Measurements from ENCODE around the gene HASPIN. TPM values are rescaled to one million over a fixed set of nuclear protein-coding genes. Genes with fewer than 3 reads are reported as not detected.

Gene HASPIN
- total and polyA plus RNA-seq, 2 of the 8 experiments (the other 6 are each of a cell fraction or from before 2014, with no cell fraction given): 7.8 to 29.5 TPM

- FAIRE-seq (no peak), DNase-seq (ENCODE audit: low read depth in 1 of 2, low spot score in 2 of 2) (no peak)
- H3K4me3 ChIP-seq (ENCODE audit: extremely low read depth in 1 of 4, insufficient read depth in 2 of 4, low read depth in 3 of 4, low read length in 4 of 4): peak overlapping the region; percentile 67 to 84 (median 75)
- peaks cover 12% of the 10 kb centered on the region for H3K23me2 ChIP-seq (ENCODE audit: low read depth, low read length)
- peak overlapping the region; percentile 36 for H3K56ac ChIP-seq (replicated peaks; ENCODE audit: insufficient read length, low read depth, low read length)
- ChIA-PET CTCF (ENCODE audit: partially characterized antibody) (interaction anchor here (1.1 to 9.3 kb wide), 3 partner anchors 13 to 87 kb away, joined by 3 to 72 read pairs (median 10); no protein-coding TSS in a partner anchor), POLR2A (ENCODE audit: partially characterized antibody) (interaction anchor here (0.6 to 3.9 kb wide), 9 partner anchors 10 to 54 kb away, joined by 3 to 15 read pairs (median 4); partner anchors contain the start of gene P2RX5)
- H3K27me3 ChIP-seq (replicated peaks in 1 of 4; ENCODE audit: control insufficient read depth in 3 of 4, extremely low read depth in 1 of 4, insufficient read depth in 3 of 4, low read length in 3 of 4): no peaks in the 10 kb centered on the region
- H3K23ac ChIP-seq (ENCODE audit: insufficient read length): no peak overlapping the region
- H4K8ac ChIP-seq (ENCODE audit: extremely low read depth, insufficient read depth, low read length): peak overlapping the region; percentile 95; the same call in 1 of the 2 replicates
- H2AFZ ChIP-seq (ENCODE audit: low read length): no peak overlapping the region
- H3K4ac ChIP-seq (replicated peaks; ENCODE audit: insufficient read length, low read depth, low read length): no peak overlapping the region
- no peak overlapping the region for H2BK12ac ChIP-seq (ENCODE audit: low read depth, low read length)
- H3K14ac ChIP-seq (ENCODE audit: insufficient read length): no peak overlapping the region
- H3K79me2 ChIP-seq (ENCODE audit: control insufficient read depth in 1 of 2, insufficient read depth in 2 of 2, low read length in 2 of 2): peaks cover 10 to 42% of the 10 kb centered on the region in 2 experiments
- H4K5ac ChIP-seq (ENCODE audit: insufficient read length, low read depth, low read length): peak overlapping the region; percentile 21
- whole genome bisulfite sequencing, 2 experiments (ENCODE audit: extremely low coverage in 1 of 2, insufficient coverage in 1 of 2, insufficient read length in 1 of 2, insufficient replicate concordance in 2 of 2, low coverage in 1 of 2, low lambda C conversion rate in 2 of 2, missing lambda C conversion rate in 1 of 2): 24% methylated on average over 25 of the region's 27 CpGs; no CpG with 5 or more reads in 1 of the 2 experiments
- H4K20me1 ChIP-seq (replicated peaks in 1 of 2; ENCODE audit: control insufficient read depth in 1 of 2, insufficient read depth in 2 of 2, low read length in 2 of 2): peaks cover 4 to 18% of the 10 kb centered on the region in 2 experiments
- H3K18ac ChIP-seq (ENCODE audit: extremely low read depth, low read length): no peak overlapping the region
- H3K36me3 ChIP-seq (ENCODE audit: control insufficient read depth in 2 of 4, insufficient read depth in 4 of 4, low read length in 3 of 4): peaks cover 8 to 31% (median 11%) of the 10 kb centered on the region in 4 experiments
- H3K9me3 ChIP-seq (ENCODE audit: insufficient read depth in 2 of 2, low read depth in 1 of 2, low read length in 1 of 2): no peaks in the 10 kb centered on the region
- peaks cover 0 to 13% (median 8%) of the 10 kb centered on the region in 4 experiments; a peak in 5 of 7 replicates for H3K4me1 ChIP-seq (replicated peaks in 1 of 4; ENCODE audit: control insufficient read depth in 3 of 4, insufficient read depth in 4 of 4, low read length in 3 of 4)
- no peak overlapping the region for H2AK5ac ChIP-seq (ENCODE audit: low read depth, low read length)
- peak overlapping the region; percentile 92 to 93 for H3K4me2 ChIP-seq (ENCODE audit: insufficient read depth in 1 of 2, low read depth in 2 of 2, low read length in 2 of 2)
- no peak overlapping the region for H2BK15ac ChIP-seq (ENCODE audit: low read length)
- peak overlapping the region; percentile 56 for H2BK5ac ChIP-seq (ENCODE audit: low read depth, low read length)
- peak overlapping the region; percentile 84 to 97 (median 93) for H3K9ac ChIP-seq (replicated peaks in 1 of 4; ENCODE audit: extremely low read depth in 1 of 4, low read depth in 3 of 4, low read length in 3 of 4)
- peaks cover 14% of the 10 kb centered on the region for H3K79me1 ChIP-seq (ENCODE audit: low read depth, low read length)
- peak overlapping the region; percentile 71; the same call in 1 of the 2 replicates for H3K27ac ChIP-seq (ENCODE audit: low read depth, low read length)
- peak overlapping the region; percentile 64 for H4K91ac ChIP-seq (replicated peaks; ENCODE audit: insufficient read length, low read length)
- H2BK120ac ChIP-seq (replicated peaks; ENCODE audit: low read depth, low read length): no peak overlapping the region
- 0 out of 2 replicates have a peak, but pooled peaks have one; percentile 31 for TF ChIP-seq TBP (IDR thresholded peaks at IDR 0.05; ENCODE audit: low read depth, low read length)
- TF ChIP-seq FOSL1 (IDR thresholded peaks at IDR 0.05; ENCODE audit: insufficient read depth, low read depth, low read length): no peak
- H2BK20ac ChIP-seq (ENCODE audit: low read length): no peak overlapping the region
These were observed 825 bp downstream of the HASPIN start for GRCh38 chr17:3724378-3725077.

Data from H1 (cell line).